Trophoblast cell (in vitro differentiated cells and primary cell): ENCODE measurements around the gene CIITA.

Experiments
- DNase-seq, 2 donors: peaks; one replicate each; pipeline ENCODE4 v3.0.0-alpha.2; 2016
- H2AFZ ChIP-seq: 2 replicates; pipeline ENCODE4 v1.6.1; 2013; ENCODE audit warnings: low read length, moderate library complexity, mild to moderate bottlenecking; ENCODE audit not compliant: insufficient read depth, poor library complexity
- H2AK5ac ChIP-seq: 2 replicates; pipeline ENCODE4 v1.6.1; 2013; ENCODE audit warnings: mild to moderate bottlenecking, low read length
- H2BK120ac ChIP-seq: 2 replicates; pipeline ENCODE4 v1.6.1; 2013; ENCODE audit warnings: low read length, mild to moderate bottlenecking, moderate library complexity; ENCODE audit not compliant: insufficient read depth, poor library complexity
- H2BK12ac ChIP-seq: 2 replicates; pipeline ENCODE4 v1.6.1; 2013; ENCODE audit warnings: mild to moderate bottlenecking, low read length, moderate library complexity
- H2BK5ac ChIP-seq: 2 replicates; pipeline ENCODE4 v1.6.1; 2013; ENCODE audit warnings: low read length, low read depth, moderate library complexity, mild to moderate bottlenecking; ENCODE audit not compliant: poor library complexity
- H3K14ac ChIP-seq: 2 replicates; pipeline ENCODE4 v1.6.1; 2013; ENCODE audit warnings: mild to moderate bottlenecking, low read length
- H3K18ac ChIP-seq: 2 replicates; pipeline ENCODE4 v1.6.1; 2013; ENCODE audit warnings: mild to moderate bottlenecking, low read length
- H3K23ac ChIP-seq: 2 replicates; pipeline ENCODE4 v1.6.1; 2013; ENCODE audit warnings: low read length
- H3K27ac ChIP-seq: 2 replicates; pipeline ENCODE4 v1.5.1; 2013; ENCODE audit warnings: low read depth, mild to moderate bottlenecking, inconsistent platforms, low read length, moderate library complexity
- H3K27me3 ChIP-seq: 2 replicates; pipeline ENCODE4 v1.6.1; 2013; ENCODE audit warnings: inconsistent platforms, mild to moderate bottlenecking, low read length, moderate library complexity; ENCODE audit not compliant: insufficient read depth
- H3K36me3 ChIP-seq, 2 experiments: 1 replicate in 1 of 2; 2 replicates in 1 of 2; pipeline ENCODE4 v1.6.1; 2013; ENCODE audit warnings: low read length in 2 of 2, mild to moderate bottlenecking in 2 of 2, moderate library complexity in 1 of 2; ENCODE audit not compliant: insufficient read depth in 2 of 2, control insufficient read depth in 1 of 2
- H3K4ac ChIP-seq: 2 replicates; pipeline ENCODE4 v1.6.1; 2013; ENCODE audit warnings: low read depth, mild to moderate bottlenecking, low read length, moderate library complexity
- H3K4me1 ChIP-seq, 2 experiments: 1 replicate in 1 of 2; 2 replicates in 1 of 2; pipeline ENCODE4 v1.6.1; 2013; ENCODE audit warnings: low read length in 2 of 2, mild to moderate bottlenecking in 2 of 2, moderate library complexity in 1 of 2; ENCODE audit not compliant: insufficient read depth in 2 of 2, control insufficient read depth in 1 of 2
- H3K4me2 ChIP-seq: 2 replicates; pipeline ENCODE4 v1.6.1; 2013; ENCODE audit warnings: inconsistent platforms, mild to moderate bottlenecking, low read length, moderate library complexity
- H3K4me3 ChIP-seq: 2 replicates; pipeline ENCODE4 v1.5.1; 2013; ENCODE audit warnings: mild to moderate bottlenecking, low read depth, low read length, inconsistent platforms
- H3K79me1 ChIP-seq: one replicate; pipeline ENCODE4 v1.6.1; 2013; ENCODE audit warnings: low read length
- H3K79me2 ChIP-seq: 2 replicates; pipeline ENCODE4 v1.6.1; 2013; ENCODE audit warnings: low read length, mild to moderate bottlenecking; ENCODE audit not compliant: control insufficient read depth, insufficient read depth, poor library complexity
- H3K9ac ChIP-seq: 2 replicates; pipeline ENCODE4 v1.6.1; 2013; ENCODE audit warnings: mild to moderate bottlenecking, low read length
- H3K9me3 ChIP-seq: 2 replicates; pipeline ENCODE4 v1.6.1; 2013; ENCODE audit warnings: low read depth, mild to moderate bottlenecking, control low read depth, inconsistent platforms, low read length; ENCODE audit not compliant: insufficient read depth
- H4K12ac ChIP-seq: 2 replicates; pipeline ENCODE4 v1.6.1; 2013; ENCODE audit warnings: low read depth, mild to moderate bottlenecking, low read length, moderate library complexity
- H4K8ac ChIP-seq: 2 replicates; pipeline ENCODE4 v1.6.1; 2013; ENCODE audit warnings: low read depth, mild to moderate bottlenecking, low read length, moderate library complexity
- H4K91ac ChIP-seq: one replicate; pipeline ENCODE4 v1.6.1; 2013; ENCODE audit warnings: low read depth, mild to moderate bottlenecking, low read length, moderate library complexity
- WGBS: extraction: QIAGEN DNeasy Blood & Tissue Kit; methylation state at CpG from one replicate; pipeline ENCODE4 v1.1.7; 2013; ENCODE audit warnings: missing lambda C conversion rate; ENCODE audit not compliant: insufficient read length, insufficient coverage; ENCODE audit errors: extremely low coverage; 5-methylcytosine and 5-hydroxymethylcytosine counted together

CIITA gene

DNA sequence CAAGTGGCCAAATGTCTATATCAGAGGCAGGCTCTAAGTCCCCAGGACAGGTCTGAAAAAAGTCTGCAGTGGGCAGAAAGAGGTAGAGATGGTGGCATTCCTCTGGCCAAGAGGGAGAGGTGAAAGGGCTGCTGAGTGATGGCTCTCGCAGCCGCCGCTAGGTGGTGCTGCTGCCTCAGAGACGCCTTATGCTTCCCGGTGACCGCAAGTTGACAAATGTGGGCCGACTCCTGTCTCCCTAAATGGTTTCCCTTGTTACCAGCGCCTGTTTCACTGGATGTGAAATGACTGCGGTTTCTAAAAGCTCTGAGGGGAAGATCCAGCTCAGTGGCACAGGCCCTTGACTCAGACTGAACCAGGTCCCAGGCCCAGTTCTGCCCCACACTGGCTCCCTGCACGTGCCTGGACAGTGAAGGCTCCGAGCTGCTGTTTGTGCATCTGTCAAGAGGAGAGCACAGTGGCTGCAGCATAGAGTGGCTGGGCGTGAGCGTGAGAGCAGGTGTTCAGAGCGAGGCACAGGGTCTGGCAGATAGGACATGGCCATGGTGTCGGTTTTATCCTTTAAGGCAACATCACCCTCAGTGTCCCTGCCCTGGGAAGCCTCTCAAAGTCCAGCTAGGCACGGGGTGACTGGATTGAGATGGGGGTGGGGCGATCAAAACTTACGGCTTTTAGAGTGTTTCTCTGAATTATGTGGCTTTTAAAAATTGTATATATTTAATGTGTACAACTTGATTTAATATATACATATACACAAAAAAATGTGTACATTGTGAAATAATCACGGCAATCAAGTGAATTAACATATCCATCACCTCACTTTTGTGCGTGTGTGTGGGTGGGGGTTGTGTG is 87.3 kb downstream of the CIITA start:
- H2AFZ ChIP-seq = no peak overlapping the region
- H2BK120ac ChIP-seq = no peak overlapping the region
- no CpG with 5 or more reads among the region's 20 CpGs for WGBS
- H3K9me3 ChIP-seq = no peaks in the 10 kb centered on the region
- no peak overlapping the region for H3K23ac ChIP-seq
- H3K9ac ChIP-seq = no peak overlapping the region
- H3K14ac ChIP-seq = no peak overlapping the region
- H3K4me3 ChIP-seq = no peak overlapping the region
- H3K27ac ChIP-seq = no peak overlapping the region
- no peak overlapping the region for H3K4me2 ChIP-seq
- H3K79me1 ChIP-seq = no peaks in the 10 kb centered on the region
- no peak overlapping the region for H2BK5ac ChIP-seq
- H4K12ac ChIP-seq = no peak overlapping the region
- H3K4ac ChIP-seq = no peak overlapping the region
- peaks cover 0 to 14% of the 10 kb centered on the region in 2 experiments for H3K36me3 ChIP-seq
- H2AK5ac ChIP-seq = no peak overlapping the region
- H2BK12ac ChIP-seq = no peak overlapping the region
- no peaks in the 10 kb centered on the region for H3K79me2 ChIP-seq
- no peak overlapping the region for H4K91ac ChIP-seq
- peak overlapping the region; percentile 33 for H3K18ac ChIP-seq
- H4K8ac ChIP-seq = no peak overlapping the region
- peak; percentile 63 to 88 for DNase-seq
- H3K27me3 ChIP-seq = no peaks in the 10 kb centered on the region
- peaks cover 2 to 10% of the 10 kb centered on the region in 2 experiments for H3K4me1 ChIP-seq

DNA sequence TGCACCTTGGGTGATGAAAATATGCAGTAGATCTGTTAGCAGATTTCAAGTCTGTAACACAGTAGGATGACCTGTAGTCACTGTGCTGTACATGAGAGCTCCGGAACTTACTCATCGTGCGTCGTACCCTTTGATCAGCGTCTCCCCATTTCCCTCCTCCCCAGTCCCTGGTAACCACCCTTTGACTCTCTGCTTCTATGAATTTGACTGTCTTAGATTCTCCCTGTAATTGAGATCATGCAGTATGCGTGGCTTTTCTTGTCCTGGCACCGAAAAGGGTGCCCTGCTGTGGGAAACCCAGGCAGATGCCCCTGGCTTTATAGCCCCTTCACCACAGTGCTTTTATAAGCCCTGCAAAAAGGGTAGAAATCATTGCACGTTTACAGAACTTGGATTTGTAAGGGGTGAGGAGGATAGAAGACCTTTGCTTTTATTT is 87.9 kb downstream of the CIITA start:
- Histone ChIP-seq H2BK120ac (no peak overlapping the region), H3K36me3 (peaks cover 2 to 14% of the 10 kb centered on the region in 2 experiments), H3K14ac (no peak overlapping the region), H3K27ac (no peak overlapping the region), H3K18ac (peak overlapping the region; percentile 33), H3K4ac (no peak overlapping the region), H3K23ac (no peak overlapping the region), H4K12ac (no peak overlapping the region), H3K27me3 (no peaks in the 10 kb centered on the region), H4K8ac (no peak overlapping the region), H3K79me2 (no peaks in the 10 kb centered on the region), H2AK5ac (no peak overlapping the region), H2AFZ (no peak overlapping the region), H3K4me2 (no peak overlapping the region), H2BK12ac (no peak overlapping the region), H4K91ac (no peak overlapping the region), H3K4me1 (peaks cover 2 to 10% of the 10 kb centered on the region in 2 experiments), H2BK5ac (no peak overlapping the region), H3K79me1 (no peaks in the 10 kb centered on the region), H3K9me3 (no peaks in the 10 kb centered on the region), H3K9ac (peak overlapping the region; percentile 21), H3K4me3 (no peak overlapping the region)
- no CpG with 5 or more reads among the region's 8 CpGs for WGBS
- DNase-seq = no peak

DNA sequence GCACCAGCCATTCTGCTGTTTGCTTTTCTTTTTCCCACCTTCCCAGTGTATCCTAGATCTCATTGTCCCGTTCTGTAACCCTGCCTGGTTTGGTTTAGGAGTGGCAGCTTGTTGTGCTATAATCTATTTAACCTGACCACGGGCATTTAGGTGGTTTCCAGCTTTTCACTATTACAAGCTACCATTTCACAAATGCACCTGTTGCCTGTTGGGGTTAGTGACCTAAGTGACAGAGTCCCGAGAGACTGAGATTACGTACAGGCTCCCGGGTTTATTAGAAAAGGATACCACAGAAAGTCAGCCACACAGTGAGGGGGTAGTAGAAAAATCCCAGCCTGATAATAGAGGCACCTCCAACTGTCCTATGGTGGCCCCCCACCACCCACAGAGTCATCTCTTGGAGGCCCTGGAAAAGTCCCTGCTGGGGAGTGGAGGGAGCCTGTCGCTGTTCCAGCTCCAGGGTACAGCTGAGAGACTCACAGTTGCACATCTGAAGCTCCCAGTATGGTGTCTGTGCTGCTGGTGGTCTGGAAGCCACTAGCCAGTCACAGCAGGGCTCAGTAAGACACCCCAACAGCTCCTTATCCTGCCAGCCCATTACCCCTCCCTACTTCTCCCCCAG is 88.5 kb downstream of the CIITA start:
- Histone ChIP-seq H3K9ac (no peak overlapping the region), H3K23ac (no peak overlapping the region), H4K12ac (no peak overlapping the region), H2AFZ (no peak overlapping the region), H3K4ac (no peak overlapping the region), H3K27ac (no peak overlapping the region), H3K4me2 (no peak overlapping the region), H2BK120ac (no peak overlapping the region), H4K8ac (no peak overlapping the region), H3K18ac (no peak overlapping the region), H2BK5ac (no peak overlapping the region), H3K79me2 (no peaks in the 10 kb centered on the region), H2BK12ac (no peak overlapping the region), H3K4me3 (no peak overlapping the region), H3K4me1 (peaks cover 2 to 10% of the 10 kb centered on the region in 2 experiments), H2AK5ac (no peak overlapping the region), H3K36me3 (peaks cover 3 to 18% of the 10 kb centered on the region in 2 experiments), H3K9me3 (no peaks in the 10 kb centered on the region), H3K14ac (no peak overlapping the region), H3K79me1 (no peaks in the 10 kb centered on the region), H3K27me3 (no peaks in the 10 kb centered on the region), H4K91ac (no peak overlapping the region)
- WGBS = no CpG with 5 or more reads among the region's 6 CpGs
- DNase-seq = no peak

DNA sequence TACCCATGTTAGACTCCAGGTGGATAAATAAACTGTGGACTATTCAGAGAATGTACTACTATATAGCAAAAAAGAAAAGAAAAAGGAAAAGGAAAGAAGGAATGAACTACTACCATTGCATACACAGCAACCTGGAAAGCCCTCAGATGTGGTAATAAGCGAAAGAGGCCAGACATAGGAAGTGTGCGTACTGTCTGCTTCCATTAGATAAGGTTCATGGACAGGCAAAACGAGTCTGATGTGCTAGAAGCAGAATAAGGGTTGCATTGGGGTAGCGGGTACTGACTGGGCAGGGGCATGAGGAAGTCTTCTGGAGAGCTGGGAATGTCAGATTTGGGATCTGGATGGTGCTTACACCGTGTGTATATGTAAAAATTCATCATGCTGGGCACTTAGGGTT is 89.1 kb downstream of the CIITA start:
- Histone ChIP-seq H2BK120ac (no peak overlapping the region), H3K9ac (no peak overlapping the region), H3K4me3 (no peak overlapping the region), H3K79me1 (no peaks in the 10 kb centered on the region), H2AFZ (no peak overlapping the region), H3K4me1 (peaks cover 2 to 7% of the 10 kb centered on the region in 2 experiments), H2BK12ac (no peak overlapping the region), H3K4ac (no peak overlapping the region), H3K27ac (no peak overlapping the region), H3K27me3 (no peaks in the 10 kb centered on the region), H3K9me3 (no peaks in the 10 kb centered on the region), H4K91ac (no peak overlapping the region), H4K8ac (no peak overlapping the region), H2AK5ac (no peak overlapping the region), H3K14ac (no peak overlapping the region), H3K18ac (no peak overlapping the region), H4K12ac (no peak overlapping the region), H3K23ac (no peak overlapping the region), H3K79me2 (no peaks in the 10 kb centered on the region), H3K4me2 (no peak overlapping the region), H3K36me3 (peaks cover 6 to 22% of the 10 kb centered on the region in 2 experiments), H2BK5ac (no peak overlapping the region)
- no CpG with 5 or more reads among the region's 5 CpGs for WGBS
- no peak for DNase-seq
